GM19025 (cell line): ENCODE measurements around the gene LYZL2.
"Not testable (repeated sequence)": the region's sequence is repeated elsewhere in the genome, so short reads cannot be mapped to it uniquely, and the experiment has no call there.

ENCODE experiments used
- ATAC-seq: cut with Tn5 transposase; IDR thresholded peaks from one replicate; pipeline ENCODE4 v1.9.1; 2021; ENCODE audit warnings: mild to moderate bottlenecking, low read depth, moderate library complexity; ENCODE audit not compliant: unreplicated experiment

LYZL2 gene

GRCh38 chr10:30596493-30597432 is 32.8 kb downstream of the LYZL2 start:
- ATAC-seq, result not testable (repeated sequence)

DNA sequence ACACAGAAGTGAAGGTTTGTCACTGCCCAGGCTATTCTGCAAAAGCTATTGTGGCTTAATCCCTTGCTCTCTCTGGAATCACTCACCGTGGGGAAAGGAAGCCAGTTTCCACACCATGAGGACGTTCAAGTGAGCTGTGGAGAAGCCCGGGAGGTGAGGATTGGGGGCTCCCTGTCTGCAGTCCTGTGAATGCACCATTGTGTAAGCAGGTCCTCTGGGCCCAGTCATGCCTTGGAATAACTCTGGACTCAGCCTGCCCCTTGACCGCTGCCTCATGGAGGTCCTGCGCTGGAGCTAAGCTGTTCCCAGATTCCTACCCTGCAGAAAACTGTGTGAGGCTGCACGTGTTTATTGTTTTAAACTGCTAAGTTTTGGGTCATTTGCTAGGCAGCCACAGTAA is 33.5 kb downstream of the LYZL2 start:
- ATAC-seq, result no peak

DNA sequence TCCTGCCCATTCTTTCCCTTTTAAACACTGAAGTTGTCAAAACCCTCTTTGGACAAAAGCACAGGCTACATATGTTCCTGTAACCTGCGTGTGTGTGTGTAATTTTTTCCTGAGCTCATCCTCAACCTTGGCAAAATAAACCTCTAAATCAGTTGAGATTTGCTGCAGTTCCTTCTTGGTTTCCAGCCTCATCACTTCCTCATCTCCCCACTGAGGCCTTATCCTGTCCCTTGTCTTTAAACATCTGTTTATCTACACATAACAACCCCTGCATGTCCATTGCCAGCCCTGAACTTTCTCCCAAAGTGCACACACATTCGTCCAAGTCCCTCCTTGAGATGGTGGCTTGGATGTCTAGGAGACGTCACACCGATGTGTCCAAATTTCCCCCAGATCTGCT is 35.5 kb downstream of the LYZL2 start:
- ATAC-seq, result no peak

- ATAC-seq, result not testable (repeated sequence)
These were observed 36.8 kb downstream of the LYZL2 start for GRCh38 chr10:30592770-30593169.

- no peak for ATAC-seq
These were observed 38.3 kb downstream of the LYZL2 start for GRCh38 chr10:30591249-30591670.

GRCh38 chr10:30589441-30589840 is 40.1 kb downstream of the LYZL2 start:
- no peak for ATAC-seq

- ATAC-seq, result peak; percentile 77
These were observed 42.0 kb downstream of the LYZL2 start for GRCh38 chr10:30587522-30588031.

- no peak for ATAC-seq
These were observed 42.7 kb downstream of the LYZL2 start for GRCh38 chr10:30586828-30587227.

GRCh38 chr10:30583778-30584415 is 45.7 kb downstream of the LYZL2 start:
- peak; percentile 44 for ATAC-seq

DNA sequence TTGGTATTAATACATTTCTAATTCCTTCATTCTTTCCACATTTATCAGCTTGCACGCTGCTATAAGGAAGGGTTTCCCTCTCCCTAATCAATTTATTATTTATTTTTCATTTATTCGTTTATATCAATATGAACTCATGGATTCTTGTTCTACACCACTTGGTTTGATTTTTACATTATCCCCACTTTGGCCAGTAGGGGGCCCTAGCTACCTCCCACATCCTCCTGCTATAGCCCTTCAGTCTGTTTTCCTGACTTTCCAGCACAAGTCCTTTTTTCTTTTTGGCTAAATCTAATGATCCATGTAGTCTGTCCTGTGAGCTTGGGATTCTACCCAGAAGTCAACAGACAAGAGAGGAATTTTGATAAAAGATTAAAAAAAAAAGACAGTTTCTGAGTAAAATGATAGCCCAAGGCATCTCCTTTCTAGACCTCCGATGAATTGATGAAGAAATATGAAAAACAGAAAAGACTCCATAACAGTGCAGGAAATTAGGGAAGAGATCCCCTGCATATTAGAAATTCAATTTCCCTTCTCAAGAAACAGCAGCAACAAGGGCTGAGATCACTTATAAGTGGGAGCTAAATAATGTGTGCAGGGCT is 47.7 kb downstream of the LYZL2 start:
- ATAC-seq, result no peak

GRCh38 chr10:30580676-30581075 is 48.9 kb downstream of the LYZL2 start:
- no peak for ATAC-seq

- ATAC-seq, result no peak
These were observed 49.3 kb downstream of the LYZL2 start for GRCh38 chr10:30580241-30580640.

DNA sequence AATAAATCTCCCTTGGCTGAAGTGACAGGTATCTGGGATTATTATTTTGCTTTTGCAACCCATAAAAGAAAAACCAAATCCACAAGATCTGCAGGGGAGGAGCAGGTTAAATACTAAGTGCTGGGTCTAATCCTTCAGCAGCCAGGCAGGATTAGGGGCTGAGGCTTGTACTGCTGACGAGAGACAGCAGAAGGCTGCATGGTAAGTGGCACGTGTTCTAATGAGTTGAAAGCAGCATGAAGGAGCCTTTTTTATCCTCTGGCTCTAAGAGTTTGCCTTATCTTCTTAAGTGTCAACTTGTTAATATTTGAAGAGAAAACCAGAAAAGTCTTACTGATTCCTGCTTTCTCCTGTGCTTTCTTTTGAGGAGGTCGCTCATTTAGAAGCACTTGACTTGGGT is 50.0 kb downstream of the LYZL2 start:
- ATAC-seq, result no peak

DNA sequence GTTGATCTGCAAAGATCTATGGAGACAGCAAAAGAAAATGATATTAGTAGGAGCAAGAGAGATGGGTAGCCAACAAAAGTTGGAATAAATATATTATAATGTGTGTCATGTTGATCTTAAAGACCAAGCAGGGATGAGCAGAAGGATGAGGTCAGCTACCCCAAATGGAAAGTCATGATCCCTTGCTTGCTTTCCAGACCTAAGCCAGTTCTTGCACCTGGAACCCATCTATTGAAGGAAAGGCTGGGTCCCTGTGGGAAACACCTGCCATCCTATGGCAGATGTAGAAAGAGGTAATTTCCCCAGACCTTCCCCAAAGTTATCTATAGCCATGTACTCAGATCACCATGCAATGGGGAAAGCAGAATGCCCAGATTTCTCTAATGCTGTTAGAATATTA is 52.5 kb downstream of the LYZL2 start:
- no peak for ATAC-seq

- no peak for ATAC-seq
These were observed 52.9 kb downstream of the LYZL2 start for GRCh38 chr10:30576641-30577040.

- no peak for ATAC-seq
These were observed 55.1 kb downstream of the LYZL2 start for GRCh38 chr10:30574432-30574796.

DNA sequence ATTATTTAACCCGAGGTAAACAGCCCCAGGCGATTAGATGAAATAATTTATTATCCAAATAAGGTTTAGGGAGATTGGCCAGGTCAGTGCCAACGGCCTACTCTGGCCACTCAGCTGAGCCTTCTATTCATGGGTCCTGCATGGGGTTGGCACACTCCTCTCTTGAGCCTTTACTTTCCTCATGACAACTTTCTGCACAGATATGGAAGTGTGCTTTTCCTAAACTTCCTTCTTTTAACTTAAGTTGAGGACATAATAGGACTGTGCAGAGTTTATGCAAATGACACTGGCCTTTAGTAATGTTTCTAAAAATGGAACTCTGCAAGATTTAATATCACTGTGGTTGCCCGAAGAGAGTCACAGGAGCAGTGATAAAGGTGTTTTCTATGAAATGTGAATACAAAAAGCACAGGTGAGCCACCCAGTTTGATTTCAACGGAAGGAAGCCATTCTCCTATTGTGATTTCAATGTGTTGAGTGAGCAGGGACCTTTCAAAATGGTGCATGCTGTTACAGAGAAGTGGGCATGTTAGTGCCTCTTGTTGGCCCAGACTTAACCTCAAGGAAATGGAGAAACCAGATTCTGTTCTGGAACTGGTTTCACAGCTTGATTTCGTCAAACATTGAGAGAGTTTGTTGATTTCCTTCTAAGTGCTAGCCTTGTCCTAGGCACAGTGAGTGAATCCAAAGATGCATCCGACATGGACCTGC is 55.7 kb downstream of the LYZL2 start:
- ATAC-seq, result no peak

DNA sequence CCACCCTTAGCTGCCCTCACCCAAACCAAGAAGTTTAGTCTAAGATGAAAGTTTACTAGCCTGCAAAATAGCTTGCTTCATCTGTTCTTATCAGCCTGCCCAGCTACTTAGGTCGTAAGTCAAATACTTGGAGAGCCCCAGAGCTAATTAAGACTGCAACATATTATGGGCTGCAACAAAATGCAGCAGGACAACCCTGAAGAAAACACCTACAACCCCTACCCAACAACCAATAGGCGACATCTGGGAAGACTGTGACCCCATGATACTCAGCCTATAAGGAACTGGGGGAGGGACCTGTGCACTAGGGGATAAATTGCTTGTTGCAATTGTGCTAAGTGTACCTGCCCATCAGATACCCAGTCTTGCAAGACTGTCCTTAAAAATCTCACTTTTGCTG is 64.1 kb downstream of the LYZL2 start:
- ATAC-seq, result no peak

GRCh38 chr10:30562787-30563186 is 66.8 kb downstream of the LYZL2 start:
- no peak for ATAC-seq
